SK-N-SH (cell line): ENCODE results near the gene LRP11. TPM values are rescaled to one million over a fixed set of nuclear protein-coding genes. Genes with fewer than 3 reads are reported as not detected.

Source experiments
- CTCF ChIA-PET: fragments of 300-600, 350-600 bp; formaldehyde crosslinking; extraction: SDS; loops from one replicate; lab custom pipeline; 2021; lab: Yijun Ruan, JAX
- POLR2A ChIA-PET: fragments of 350-600 bp; sonication (Branson Sonifier 250); formaldehyde crosslinking; extraction: SDS; loops from one replicate; lab custom pipeline; 2020; ENCODE audit warnings: antibody characterized with exemption, inconsistent platforms; lab: Yijun Ruan, JAX
- DNase-seq: peaks from one replicate; pipeline ENCODE4 v3.0.0; 2012
- H2AFZ ChIP-seq: fragments of 200-600 bp; sonication (generic); 2 replicates; pipeline ENCODE4 v1.8.1; 2016; ENCODE audit warnings: antibody characterized with exemption, mild to moderate bottlenecking, low read depth
- H3F3A ChIP-seq: fragments of 200-600 bp; sonication (generic); replicated peaks from 2 replicates; pipeline ENCODE3; 2016; ENCODE audit warnings: antibody characterized with exemption, mild to moderate bottlenecking; ENCODE audit not compliant: insufficient read depth
- H3K27ac ChIP-seq, 2 experiments: fragments of 200-500 bp in 1 of 2; fragments of 200-600 bp in 1 of 2; sonication (Bioruptor generic) in 1 of 2; sonication (generic), shearing (Covaris generic) in 1 of 2; 2 replicates each; pipeline versions ENCODE4 v1.5.1 to v1.6.1; 2014 to 2016; ENCODE audit warnings: low read depth in 2 of 2, inconsistent platforms in 1 of 2, low read length in 1 of 2, mild to moderate bottlenecking in 1 of 2, mixed read lengths in 1 of 2
- H3K27me3 ChIP-seq: fragments of 200-600 bp; sonication (generic), shearing (Covaris generic); 2 replicates; pipeline ENCODE4 v1.6.1; 2016; ENCODE audit warnings: mixed run types; ENCODE audit not compliant: insufficient read depth
- H3K36me3 ChIP-seq, 2 experiments: fragments of 200-500 bp in 1 of 2; fragments of 200-600 bp in 1 of 2; sonication (Bioruptor generic) in 1 of 2; sonication (generic) in 1 of 2; replicated peaks in 1 of 2; 2 replicates each; pipeline versions ENCODE3 to v1.5.1; 2014 to 2016; ENCODE audit warnings: low read length in 1 of 2, mild to moderate bottlenecking in 1 of 2; ENCODE audit not compliant: insufficient read depth in 2 of 2, control insufficient read depth in 1 of 2
- H3K4me1 ChIP-seq, 2 experiments: fragments of 200-500 bp in 1 of 2; fragments of 200-600 bp in 1 of 2; sonication (Bioruptor generic) in 1 of 2; sonication (generic), shearing (Covaris generic) in 1 of 2; 2 replicates each; pipeline versions ENCODE4 v1.5.1 to v1.6.1; 2014 to 2016; ENCODE audit warnings: low read depth in 1 of 2, low read length in 1 of 2, mixed run types in 1 of 2; ENCODE audit not compliant: insufficient read depth in 2 of 2, control insufficient read depth in 1 of 2
- H3K4me2 ChIP-seq: fragments of 200-600 bp; sonication (generic), shearing (Covaris generic); 2 replicates; pipeline ENCODE4 v1.6.1; 2017; ENCODE audit warnings: mixed run types
- H3K4me3 ChIP-seq, 2 experiments: fragments of 200-500 bp in 1 of 2; fragments of 200-600 bp in 1 of 2; sonication (Bioruptor generic) in 1 of 2; sonication (generic), shearing (Covaris generic) in 1 of 2; 2 replicates each; pipeline versions ENCODE4 v1.5.1 to v1.8.1; 2014 to 2016; ENCODE audit warnings: low read depth in 2 of 2, inconsistent platforms in 1 of 2, low read length in 1 of 2, mild to moderate bottlenecking in 1 of 2, mixed read lengths in 1 of 2, moderate library complexity in 1 of 2
- H3K79me2 ChIP-seq: fragments of 200-600 bp; sonication (generic); 2 replicates; pipeline ENCODE4 v1.8.1; 2017; ENCODE audit warnings: mild to moderate bottlenecking; ENCODE audit not compliant: insufficient read depth
- H3K9ac ChIP-seq: fragments of 200-600 bp; sonication (generic); 2 replicates; pipeline ENCODE4 v1.6.1; 2017; ENCODE audit warnings: mixed run types
- H3K9me2 ChIP-seq: fragments of 200-600 bp; sonication (generic); 2 replicates; pipeline ENCODE4 v1.6.1; 2017; ENCODE audit warnings: mixed run types
- H3K9me3 ChIP-seq: fragments of 200-600 bp; sonication (generic); 2 replicates; pipeline ENCODE4 v1.6.1; 2017; ENCODE audit warnings: mixed run types, mild to moderate bottlenecking, moderate library complexity
- H4K20me1 ChIP-seq: fragments of 200-600 bp; sonication (generic); 2 replicates; pipeline ENCODE4 v1.6.1; 2017; ENCODE audit warnings: mild to moderate bottlenecking, mixed run types; ENCODE audit not compliant: insufficient read depth
- ELF1 ChIP-seq: IDR thresholded peaks from 2 replicates; pipeline ENCODE4 v1.4.0; 2012
- GABPA ChIP-seq: IDR thresholded peaks from 2 replicates; pipeline ENCODE4 v1.4.0; 2012; ENCODE audit warnings: low read depth, mild to moderate bottlenecking
- GATA2 ChIP-seq: sonication (generic); formaldehyde crosslinking; IDR thresholded peaks from 2 replicates; pipeline ENCODE4 v1.5.0; 2020; ENCODE audit warnings: mild to moderate bottlenecking, missing genetic modification reagents
- MEF2A ChIP-seq: IDR thresholded peaks from 2 replicates; pipeline ENCODE4 v1.4.0; 2012; ENCODE audit warnings: low read depth, borderline replicate concordance
- NFIC ChIP-seq: IDR thresholded peaks from 2 replicates; pipeline ENCODE4 v1.4.0; 2012; ENCODE audit warnings: borderline replicate concordance
- RCOR1 ChIP-seq: fragments of 150-350 bp; IDR thresholded peaks from 2 replicates; pipeline ENCODE4 v1.6.1; 2017; ENCODE audit warnings: antibody characterized with exemption, low read length
- RXRA ChIP-seq: IDR thresholded peaks from 2 replicates; pipeline ENCODE4 v1.4.0; 2012; ENCODE audit warnings: low read depth, mild to moderate bottlenecking, borderline replicate concordance
- TAF1 ChIP-seq: IDR thresholded peaks from 2 replicates; pipeline ENCODE4 v1.6.1; 2012; ENCODE audit warnings: low read depth, mild to moderate bottlenecking, low read length, moderate library complexity, borderline replicate concordance
- WGBS: methylation state at CpG from one replicate; pipeline ENCODE4 v1.1.6; 2017; ENCODE audit warnings: low lambda C conversion rate; 5-methylcytosine and 5-hydroxymethylcytosine counted together
- polyA plus RNA-seq, 3 experiments: library from polyadenylated mRNA; depleted of rRNA; stranded (reverse); fragments of >200 nt; gene quantifications; 2 replicates each; pipeline ENCODE4 v1.2.3, GENCODE V29; 2012
- TF ChIP-seq, protein P1 (sequence below): fragments of 150-350 bp; IDR thresholded peaks from 2 replicates; pipeline ENCODE4 v1.6.1; 2017; ENCODE audit warnings: antibody characterized with exemption, low read length, low read depth, borderline replicate concordance
- TF ChIP-seq, protein P2 (sequence below): IDR thresholded peaks from 2 replicates; pipeline ENCODE4 v1.4.0; 2012; ENCODE audit warnings: low read depth, borderline replicate concordance
- TF ChIP-seq, protein P3 (sequence below): IDR thresholded peaks from 2 replicates; pipeline ENCODE4 v1.4.0; 2012; ENCODE audit warnings: low read depth
- TF ChIP-seq, protein P4 (sequence below): IDR thresholded peaks from 2 replicates; pipeline ENCODE4 v1.4.0; 2012; ENCODE audit warnings: low read depth, borderline replicate concordance
- TF ChIP-seq, protein P5 (sequence below): fragments of 150-350 bp; IDR thresholded peaks from 2 replicates; pipeline ENCODE4 v1.6.1; 2016; ENCODE audit warnings: mild to moderate bottlenecking, low read depth, low read length
- TF ChIP-seq, protein P6 (sequence below): IDR thresholded peaks from 2 replicates; pipeline ENCODE4; 2012
- TF ChIP-seq, protein P7 (sequence below): IDR thresholded peaks from 2 replicates; pipeline ENCODE4 v1.6.1; 2012; ENCODE audit warnings: mild to moderate bottlenecking, low read depth, low read length, moderate library complexity
- TF ChIP-seq, protein P8 (sequence below): fragments of 200-600 bp; sonication (generic); IDR thresholded peaks from 2 replicates; pipeline ENCODE4 v1.6.1; 2017; ENCODE audit warnings: antibody characterized with exemption, mild to moderate bottlenecking, moderate library complexity

The LRP11 gene
- polyA plus RNA-seq, 1 of the 3 experiments (the other 2 are of a cell fraction), result 25.0 TPM

DNA sequence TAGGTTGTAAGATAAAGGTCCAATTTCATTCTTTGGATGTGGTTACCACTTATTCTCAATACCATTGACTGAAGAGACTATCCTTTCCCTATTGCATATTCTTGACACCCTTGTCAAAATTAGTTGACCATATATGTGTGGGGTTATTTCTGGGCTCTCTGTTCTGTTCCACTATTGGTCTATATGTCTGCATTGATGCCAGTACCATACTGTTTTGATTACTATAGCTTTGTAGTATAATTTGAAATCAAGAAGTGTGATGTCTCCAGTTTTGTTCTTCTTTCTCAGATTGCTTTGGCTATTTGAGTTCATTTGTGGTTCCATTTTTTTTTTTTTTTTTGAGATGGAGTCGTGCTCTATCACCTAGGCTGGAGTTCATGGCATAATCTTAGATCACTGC lies 8.1 kb upstream of the LRP11 start:
- no peaks in the 10 kb centered on the region for H3K79me2 ChIP-seq
- H3K27me3 ChIP-seq, result no peaks in the 10 kb centered on the region
- H3K36me3 ChIP-seq, result no peaks in the 10 kb centered on the region
- H3K27ac ChIP-seq, result no peak overlapping the region
- ChIA-PET POLR2A (no interaction called here), CTCF (interaction anchor here (0.7 kb wide), 1 partner anchor 53 kb away, joined by 4 read pairs; no protein-coding TSS in a partner anchor)
- H3K9ac ChIP-seq, result no peak overlapping the region
- H3F3A ChIP-seq, result no peaks in the 10 kb centered on the region
- H3K9me3 ChIP-seq, result no peaks in the 10 kb centered on the region
- H3K4me2 ChIP-seq, result no peak overlapping the region
- H3K9me2 ChIP-seq, result no peaks in the 10 kb centered on the region
- H4K20me1 ChIP-seq, result no peaks in the 10 kb centered on the region
- TF ChIP-seq NFIC, result no peak
- TF ChIP-seq, protein P1, sequence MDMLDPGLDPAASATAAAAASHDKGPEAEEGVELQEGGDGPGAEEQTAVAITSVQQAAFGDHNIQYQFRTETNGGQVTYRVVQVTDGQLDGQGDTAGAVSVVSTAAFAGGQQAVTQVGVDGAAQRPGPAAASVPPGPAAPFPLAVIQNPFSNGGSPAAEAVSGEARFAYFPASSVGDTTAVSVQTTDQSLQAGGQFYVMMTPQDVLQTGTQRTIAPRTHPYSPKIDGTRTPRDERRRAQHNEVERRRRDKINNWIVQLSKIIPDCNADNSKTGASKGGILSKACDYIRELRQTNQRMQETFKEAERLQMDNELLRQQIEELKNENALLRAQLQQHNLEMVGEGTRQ, result no peak
- TF ChIP-seq, protein P2, sequence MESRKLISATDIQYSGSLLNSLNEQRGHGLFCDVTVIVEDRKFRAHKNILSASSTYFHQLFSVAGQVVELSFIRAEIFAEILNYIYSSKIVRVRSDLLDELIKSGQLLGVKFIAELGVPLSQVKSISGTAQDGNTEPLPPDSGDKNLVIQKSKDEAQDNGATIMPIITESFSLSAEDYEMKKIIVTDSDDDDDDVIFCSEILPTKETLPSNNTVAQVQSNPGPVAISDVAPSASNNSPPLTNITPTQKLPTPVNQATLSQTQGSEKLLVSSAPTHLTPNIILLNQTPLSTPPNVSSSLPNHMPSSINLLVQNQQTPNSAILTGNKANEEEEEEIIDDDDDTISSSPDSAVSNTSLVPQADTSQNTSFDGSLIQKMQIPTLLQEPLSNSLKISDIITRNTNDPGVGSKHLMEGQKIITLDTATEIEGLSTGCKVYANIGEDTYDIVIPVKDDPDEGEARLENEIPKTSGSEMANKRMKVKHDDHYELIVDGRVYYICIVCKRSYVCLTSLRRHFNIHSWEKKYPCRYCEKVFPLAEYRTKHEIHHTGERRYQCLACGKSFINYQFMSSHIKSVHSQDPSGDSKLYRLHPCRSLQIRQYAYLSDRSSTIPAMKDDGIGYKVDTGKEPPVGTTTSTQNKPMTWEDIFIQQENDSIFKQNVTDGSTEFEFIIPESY, result no peak
- TF ChIP-seq RXRA, result no peak
- no peak for TF ChIP-seq MEF2A
- TF ChIP-seq ELF1, result no peak
- TF ChIP-seq, protein P3, sequence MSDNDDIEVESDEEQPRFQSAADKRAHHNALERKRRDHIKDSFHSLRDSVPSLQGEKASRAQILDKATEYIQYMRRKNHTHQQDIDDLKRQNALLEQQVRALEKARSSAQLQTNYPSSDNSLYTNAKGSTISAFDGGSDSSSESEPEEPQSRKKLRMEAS, result no peak
- TF ChIP-seq RCOR1, result no peak
- TF ChIP-seq, protein P4, sequence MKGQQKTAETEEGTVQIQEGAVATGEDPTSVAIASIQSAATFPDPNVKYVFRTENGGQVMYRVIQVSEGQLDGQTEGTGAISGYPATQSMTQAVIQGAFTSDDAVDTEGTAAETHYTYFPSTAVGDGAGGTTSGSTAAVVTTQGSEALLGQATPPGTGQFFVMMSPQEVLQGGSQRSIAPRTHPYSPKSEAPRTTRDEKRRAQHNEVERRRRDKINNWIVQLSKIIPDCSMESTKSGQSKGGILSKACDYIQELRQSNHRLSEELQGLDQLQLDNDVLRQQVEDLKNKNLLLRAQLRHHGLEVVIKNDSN, result no peak
- TF ChIP-seq TAF1, result no peak
- TF ChIP-seq, protein P5, sequence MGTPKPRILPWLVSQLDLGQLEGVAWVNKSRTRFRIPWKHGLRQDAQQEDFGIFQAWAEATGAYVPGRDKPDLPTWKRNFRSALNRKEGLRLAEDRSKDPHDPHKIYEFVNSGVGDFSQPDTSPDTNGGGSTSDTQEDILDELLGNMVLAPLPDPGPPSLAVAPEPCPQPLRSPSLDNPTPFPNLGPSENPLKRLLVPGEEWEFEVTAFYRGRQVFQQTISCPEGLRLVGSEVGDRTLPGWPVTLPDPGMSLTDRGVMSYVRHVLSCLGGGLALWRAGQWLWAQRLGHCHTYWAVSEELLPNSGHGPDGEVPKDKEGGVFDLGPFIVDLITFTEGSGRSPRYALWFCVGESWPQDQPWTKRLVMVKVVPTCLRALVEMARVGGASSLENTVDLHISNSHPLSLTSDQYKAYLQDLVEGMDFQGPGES, result no peak
- TF ChIP-seq GATA2 (CRISPR knock-in tag), result no peak
- TF ChIP-seq, protein P6, sequence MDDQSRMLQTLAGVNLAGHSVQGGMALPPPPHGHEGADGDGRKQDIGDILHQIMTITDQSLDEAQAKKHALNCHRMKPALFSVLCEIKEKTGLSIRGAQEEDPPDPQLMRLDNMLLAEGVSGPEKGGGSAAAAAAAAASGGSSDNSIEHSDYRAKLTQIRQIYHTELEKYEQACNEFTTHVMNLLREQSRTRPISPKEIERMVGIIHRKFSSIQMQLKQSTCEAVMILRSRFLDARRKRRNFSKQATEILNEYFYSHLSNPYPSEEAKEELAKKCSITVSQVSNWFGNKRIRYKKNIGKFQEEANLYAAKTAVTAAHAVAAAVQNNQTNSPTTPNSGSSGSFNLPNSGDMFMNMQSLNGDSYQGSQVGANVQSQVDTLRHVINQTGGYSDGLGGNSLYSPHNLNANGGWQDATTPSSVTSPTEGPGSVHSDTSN, result no peak
- no peak for TF ChIP-seq GABPA
- TF ChIP-seq, protein P7, sequence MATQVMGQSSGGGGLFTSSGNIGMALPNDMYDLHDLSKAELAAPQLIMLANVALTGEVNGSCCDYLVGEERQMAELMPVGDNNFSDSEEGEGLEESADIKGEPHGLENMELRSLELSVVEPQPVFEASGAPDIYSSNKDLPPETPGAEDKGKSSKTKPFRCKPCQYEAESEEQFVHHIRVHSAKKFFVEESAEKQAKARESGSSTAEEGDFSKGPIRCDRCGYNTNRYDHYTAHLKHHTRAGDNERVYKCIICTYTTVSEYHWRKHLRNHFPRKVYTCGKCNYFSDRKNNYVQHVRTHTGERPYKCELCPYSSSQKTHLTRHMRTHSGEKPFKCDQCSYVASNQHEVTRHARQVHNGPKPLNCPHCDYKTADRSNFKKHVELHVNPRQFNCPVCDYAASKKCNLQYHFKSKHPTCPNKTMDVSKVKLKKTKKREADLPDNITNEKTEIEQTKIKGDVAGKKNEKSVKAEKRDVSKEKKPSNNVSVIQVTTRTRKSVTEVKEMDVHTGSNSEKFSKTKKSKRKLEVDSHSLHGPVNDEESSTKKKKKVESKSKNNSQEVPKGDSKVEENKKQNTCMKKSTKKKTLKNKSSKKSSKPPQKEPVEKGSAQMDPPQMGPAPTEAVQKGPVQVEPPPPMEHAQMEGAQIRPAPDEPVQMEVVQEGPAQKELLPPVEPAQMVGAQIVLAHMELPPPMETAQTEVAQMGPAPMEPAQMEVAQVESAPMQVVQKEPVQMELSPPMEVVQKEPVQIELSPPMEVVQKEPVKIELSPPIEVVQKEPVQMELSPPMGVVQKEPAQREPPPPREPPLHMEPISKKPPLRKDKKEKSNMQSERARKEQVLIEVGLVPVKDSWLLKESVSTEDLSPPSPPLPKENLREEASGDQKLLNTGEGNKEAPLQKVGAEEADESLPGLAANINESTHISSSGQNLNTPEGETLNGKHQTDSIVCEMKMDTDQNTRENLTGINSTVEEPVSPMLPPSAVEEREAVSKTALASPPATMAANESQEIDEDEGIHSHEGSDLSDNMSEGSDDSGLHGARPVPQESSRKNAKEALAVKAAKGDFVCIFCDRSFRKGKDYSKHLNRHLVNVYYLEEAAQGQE, result no peak
- TF ChIP-seq, protein P8, sequence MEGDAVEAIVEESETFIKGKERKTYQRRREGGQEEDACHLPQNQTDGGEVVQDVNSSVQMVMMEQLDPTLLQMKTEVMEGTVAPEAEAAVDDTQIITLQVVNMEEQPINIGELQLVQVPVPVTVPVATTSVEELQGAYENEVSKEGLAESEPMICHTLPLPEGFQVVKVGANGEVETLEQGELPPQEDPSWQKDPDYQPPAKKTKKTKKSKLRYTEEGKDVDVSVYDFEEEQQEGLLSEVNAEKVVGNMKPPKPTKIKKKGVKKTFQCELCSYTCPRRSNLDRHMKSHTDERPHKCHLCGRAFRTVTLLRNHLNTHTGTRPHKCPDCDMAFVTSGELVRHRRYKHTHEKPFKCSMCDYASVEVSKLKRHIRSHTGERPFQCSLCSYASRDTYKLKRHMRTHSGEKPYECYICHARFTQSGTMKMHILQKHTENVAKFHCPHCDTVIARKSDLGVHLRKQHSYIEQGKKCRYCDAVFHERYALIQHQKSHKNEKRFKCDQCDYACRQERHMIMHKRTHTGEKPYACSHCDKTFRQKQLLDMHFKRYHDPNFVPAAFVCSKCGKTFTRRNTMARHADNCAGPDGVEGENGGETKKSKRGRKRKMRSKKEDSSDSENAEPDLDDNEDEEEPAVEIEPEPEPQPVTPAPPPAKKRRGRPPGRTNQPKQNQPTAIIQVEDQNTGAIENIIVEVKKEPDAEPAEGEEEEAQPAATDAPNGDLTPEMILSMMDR, result no peak
- H3K4me3 ChIP-seq, result no peak overlapping the region
- H2AFZ ChIP-seq, result no peak overlapping the region
- H3K4me1 ChIP-seq, result no peaks in the 10 kb centered on the region
- no peak for DNase-seq
- 21% methylated on average over 1 of the region's 1 CpG for WGBS
